ENCODE data around the gene LRBA.
A peak's percentile ranks its signal among the peaks of the same experiment; 100 is the strongest.
"Not testable (repeated sequence)": the region's sequence is repeated elsewhere in the genome, so short reads cannot be mapped to it uniquely, and the experiment has no call there.

LRBA gene

GRCh38 chr4:150974252-150974640 lies 40.8 kb downstream of the LRBA start:
- DNase-seq (ENCODE audit: low read depth in 2 of 2): no peak

- peak; percentile 32 to 36 for DNase-seq (ENCODE audit: low read depth in 2 of 2)
Observed at GRCh38 chr4:150973626-150974251, 41.3 kb downstream of the LRBA start.

GRCh38 chr4:150972592-150972991 lies 42.5 kb downstream of the LRBA start:
- no peak for DNase-seq (ENCODE audit: low read depth in 2 of 2)

- no peak for DNase-seq (ENCODE audit: low read depth in 2 of 2)
Observed at GRCh38 chr4:150971901-150972300, 43.2 kb downstream of the LRBA start.

GRCh38 chr4:150970685-150971151 lies 44.4 kb downstream of the LRBA start:
- no peak for DNase-seq (ENCODE audit: low read depth in 2 of 2)

GRCh38 chr4:150964754-150965153 lies 50.3 kb downstream of the LRBA start:
- DNase-seq (ENCODE audit: low read depth in 2 of 2): no peak

- DNase-seq (ENCODE audit: low read depth in 2 of 2): not testable (repeated sequence)
Observed at GRCh38 chr4:150963602-150964345, 51.3 kb downstream of the LRBA start.

- no peak for DNase-seq (ENCODE audit: low read depth in 2 of 2)
Observed at GRCh38 chr4:150962245-150962644, 52.8 kb downstream of the LRBA start.

GRCh38 chr4:150961566-150961965 lies 53.5 kb downstream of the LRBA start:
- DNase-seq (ENCODE audit: low read depth in 2 of 2): no peak

GRCh38 chr4:150960818-150961217 lies 54.3 kb downstream of the LRBA start:
- DNase-seq (ENCODE audit: low read depth in 2 of 2): no peak

- DNase-seq (ENCODE audit: low read depth in 2 of 2): no peak
Observed at GRCh38 chr4:150960079-150960478, 55.0 kb downstream of the LRBA start.

- not testable (repeated sequence) for DNase-seq (ENCODE audit: low read depth in 2 of 2)
Observed at GRCh38 chr4:150957981-150958380, 57.1 kb downstream of the LRBA start.

- DNase-seq (ENCODE audit: low read depth in 2 of 2): not testable (repeated sequence)
Observed at GRCh38 chr4:150957095-150957494, 58.0 kb downstream of the LRBA start.

GRCh38 chr4:150953916-150954315 lies 61.2 kb downstream of the LRBA start:
- not testable (repeated sequence) for DNase-seq (ENCODE audit: low read depth in 2 of 2)

- DNase-seq (ENCODE audit: low read depth in 2 of 2): no peak
Observed at GRCh38 chr4:150952167-150952845, 62.8 kb downstream of the LRBA start.

- DNase-seq (ENCODE audit: low read depth in 2 of 2): no peak
Observed at GRCh38 chr4:150950657-150951288, 64.3 kb downstream of the LRBA start.

- DNase-seq (ENCODE audit: low read depth in 2 of 2): no peak
Observed at GRCh38 chr4:150949943-150950342, 65.1 kb downstream of the LRBA start.

GRCh38 chr4:150949342-150949741 lies 65.7 kb downstream of the LRBA start:
- DNase-seq (ENCODE audit: low read depth in 2 of 2): no peak

- DNase-seq (ENCODE audit: low read depth in 2 of 2): no peak
Observed at GRCh38 chr4:150948710-150949109, 66.4 kb downstream of the LRBA start.

- no peak for DNase-seq (ENCODE audit: low read depth in 2 of 2)
Observed at GRCh38 chr4:150948074-150948473, 67.0 kb downstream of the LRBA start.

GRCh38 chr4:150944660-150945059 lies 70.4 kb downstream of the LRBA start:
- no peak for DNase-seq (ENCODE audit: low read depth in 2 of 2)

- DNase-seq (ENCODE audit: low read depth in 2 of 2): no peak
Observed at GRCh38 chr4:150943818-150944217, 71.3 kb downstream of the LRBA start.
